Heart right ventricle (tissue), 16 donors: ENCODE data around the gene MEOX2. TPM values are rescaled to one million over a fixed set of nuclear protein-coding genes. Genes with fewer than 3 reads are reported as not detected.

Experiments used
- ATAC-seq, 8 donors: fragments of 200-7000 bp; cut with Tn5 transposase; one replicate each; pipeline ENCODE4 v1.9.1; 2020; ENCODE audit warnings: mild to moderate bottlenecking in 8 of 8, moderate library complexity in 8 of 8, moderate number of reproducible peaks in 1 of 8
- DNase-seq, 2 donors: peaks; one replicate each; pipeline ENCODE4 v3.0.0-alpha.2; 2020
- H3K27ac ChIP-seq, 10 donors: fragments of 200-600 bp; sonication (generic) in 2 of 10; one replicate each; pipeline versions ENCODE4 v1.5.0 to v1.8.0; 2020 to 2022; ENCODE audit warnings: mild to moderate bottlenecking in 3 of 10
- H3K27me3 ChIP-seq, 7 donors: fragments of 200-600 bp; one replicate each; pipeline ENCODE4 v1.8.0; 2021 to 2022; ENCODE audit warnings: mild to moderate bottlenecking in 2 of 7
- H3K36me3 ChIP-seq, 9 donors: fragments of 200-600 bp; sonication (generic) in 1 of 9; one replicate each; pipeline versions ENCODE4 v1.5.0 to v1.8.0; 2020 to 2022; ENCODE audit warnings: mild to moderate bottlenecking in 2 of 9
- H3K4me1 ChIP-seq, 9 donors: fragments of 200-600 bp; sonication (generic) in 1 of 9; one replicate each; pipeline versions ENCODE4 v1.5.0 to v1.8.0; 2020 to 2022; ENCODE audit warnings: mild to moderate bottlenecking in 4 of 9
- H3K4me3 ChIP-seq, 10 donors: fragments of 200-600 bp; sonication (generic) in 2 of 10; one replicate each; pipeline versions ENCODE4 v1.5.0 to v1.8.0; 2020 to 2022; ENCODE audit warnings: mild to moderate bottlenecking in 7 of 10, moderate library complexity in 2 of 10
- H3K9me3 ChIP-seq, 11 donors: fragments of 200-600 bp in 10 of 11; sonication (generic) in 2 of 11; one replicate each; pipeline versions ENCODE4 v1.5.0 to v1.8.0; 2013 to 2022; ENCODE audit warnings: mild to moderate bottlenecking in 2 of 11, control low read depth in 1 of 11, moderate library complexity in 1 of 11
- CTCF ChIP-seq, 9 donors: fragments of 200-600 bp; sonication (generic) in 2 of 9; IDR thresholded peaks; one replicate each; pipeline versions ENCODE4 v1.5.0 to v1.8.0; 2021 to 2022; ENCODE audit warnings: antibody characterized with exemption in 9 of 9, mild to moderate bottlenecking in 5 of 9, moderate library complexity in 1 of 9
- WGBS, 2 donors: extraction: QIAGEN DNeasy Blood & Tissue Kit; methylation state at CpG; one replicate each; pipeline ENCODE4 v1.1.7; 2013; ENCODE audit warnings: inconsistent platforms in 1 of 2; 5-methylcytosine and 5-hydroxymethylcytosine counted together
- intact Hi-C, 10 donors: fragments of 100-400 bp; cut with DNase I; formaldehyde crosslinking; loops; one replicate each; pipeline versions ENCODE4 v1.11.1 to v1.14.2; 2022
- polyA plus RNA-seq, 2 donors: library from polyadenylated mRNA; stranded (reverse); fragments of 200-250 nt; gene quantifications; one replicate each; pipeline ENCODE4 v1.2.3, GENCODE V29; 2013
- total RNA-seq, 10 donors: library from RNA; stranded (reverse); fragmentation: NEBNext Ultra II Directional in 3 of 10; extraction: Animal tissue kit (Norgen Biotek cat#: 25700) in 3 of 10; gene quantifications; one replicate each; pipeline versions ENCODE4 v1.2.1 to v1.2.4, GENCODE V29; 2021 to 2023
- donor health status: Arrhythmogenic right ventricular cardiomyopathy.
- donor health status: ischemic (EF 13 %, LVEDD 7.1; RV severe dilation, severe dysfunction).
- donor health status: healthy with polysubstance abuse.
- donor health status: DM: no; HTN: yes; CAD: no.
- donor health status: DM: no; HTN: no; CAD: no.
- donor health status: ischemic (EF 25% LVEDD 6.9; RV normal size, moderate dysfunction).
- donor health status: ischemic (EF 25% LVEDD 5.7; RV mildly dilated, moderate dysfunction).
- donor health status: healthy.
- donor health status: DM: yes; HTN: yes; CAD: no.
- donor health status: Ischemic cardiomyopathy.
- donor health status: ischemic (EF 35%, LVEDD 5.7; RV mildly dilated, moderate dysfunction).
- donor health status: nonischemic (EF 11% LVEDD 7.7; RV severe dilation, severe dysfunction).
- donor health status: DM: yes; HTN: yes; CAD: no.
- donor health status: PGD.
- donor health status: ischemic (EF 29% LVEDD 5.4; RV normal size, mild dysfunction).
- donor health status: nonischemic (EF 23%, LVEDD 6.1; RV moderate dilation, normal function).

MEOX2 gene
- total and polyA plus RNA-seq, 12 donors, result 5.2 to 14.1 (median 7.9) TPM

GRCh38 chr7:15607529-15608210 lies 78.8 kb downstream of the MEOX2 start:
- intact Hi-C loops, result no loop called here
- 91 to 95% methylated on average over 5 of the region's 5 CpGs for WGBS, 2 donors
- Histone ChIP-seq H3K4me3 (no peak overlapping the region), H3K27ac (no peak overlapping the region), H3K36me3 (peaks cover 0 to 43% (median 0%) of the 10 kb centered on the region in 9 donors), H3K27me3 (no peaks in the 10 kb centered on the region), H3K9me3 (peaks cover 0 to 8% (median 0%) of the 10 kb centered on the region in 11 donors), H3K4me1 (no peaks in the 10 kb centered on the region)
- ATAC-seq (no peak), DNase-seq (no peak)
- no peak for TF ChIP-seq CTCF (IDR thresholded peaks at IDR 0.05)

- Histone ChIP-seq H3K9me3 (peaks cover 0 to 8% (median 0%) of the 10 kb centered on the region in 11 donors), H3K27ac (no peak overlapping the region), H3K4me3 (no peak overlapping the region), H3K27me3 (no peaks in the 10 kb centered on the region), H3K36me3 (peaks cover 0 to 33% (median 0%) of the 10 kb centered on the region in 9 donors), H3K4me1 (no peaks in the 10 kb centered on the region)
- DNase-seq, result no peak
- TF ChIP-seq CTCF (IDR thresholded peaks at IDR 0.05), result no peak
- intact Hi-C loops, result no loop called here
- ATAC-seq, result no peak
- 88 to 94% methylated on average over 3 of the region's 3 CpGs for WGBS, 2 donors
Measured at GRCh38 chr7:15606561-15606960, 79.9 kb downstream of the MEOX2 start.

GRCh38 chr7:15604166-15604565 lies 82.3 kb downstream of the MEOX2 start:
- TF ChIP-seq CTCF (IDR thresholded peaks at IDR 0.05), result no peak
- no peak for ATAC-seq
- peaks cover 0 to 21% (median 0%) of the 10 kb centered on the region in 11 donors for H3K9me3 ChIP-seq
- DNase-seq, result no peak
- no peaks in the 10 kb centered on the region for H3K27me3 ChIP-seq
- peaks cover 0 to 9% (median 0%) of the 10 kb centered on the region in 9 donors for H3K36me3 ChIP-seq
- WGBS, 2 donors, result 94 to 96% methylated on average over 1 of the region's 1 CpG
- intact Hi-C loops, result no loop called here
- H3K27ac ChIP-seq, result no peak overlapping the region
- H3K4me3 ChIP-seq, result no peak overlapping the region
- no peaks in the 10 kb centered on the region for H3K4me1 ChIP-seq

- Histone ChIP-seq H3K4me1 (no peaks in the 10 kb centered on the region), H3K27me3 (no peaks in the 10 kb centered on the region), H3K36me3 (no peaks in the 10 kb centered on the region), H3K9me3 (peaks cover 0 to 19% (median 0%) of the 10 kb centered on the region in 11 donors), H3K27ac (no peak overlapping the region), H3K4me3 (no peak overlapping the region)
- no peak for TF ChIP-seq CTCF (IDR thresholded peaks at IDR 0.05)
- 59 to 67% methylated on average over 2 of the region's 2 CpGs for WGBS, 2 donors
- DNase-seq (no peak), ATAC-seq (peak in 3 of 8 donors; percentile 37 to 69 (median 39))
- intact Hi-C loops, result no loop called here
Measured at GRCh38 chr7:15603124-15603523, 83.4 kb downstream of the MEOX2 start.
